IMR-90 (cell line): ENCODE results near the gene FMOD. TPM values are rescaled to one million over a fixed set of nuclear protein-coding genes. Genes with fewer than 3 reads are reported as not detected.

Experiments
- ATAC-seq: fragments of 200-7000 bp; cut with Tn5 transposase; 2 replicates; pipeline ENCODE4 v1.9.1; 2020; ENCODE audit warnings: low read depth, mild to moderate bottlenecking, moderate library complexity
- BruUV-seq: library from RNA; stranded (reverse); fragments of 400-500 nt; replicated peaks from 2 replicates; lab custom pipeline; 2021; lab: Mats Ljungman, UMichigan
- CTCF ChIA-PET: fragments of 300-600 bp; formaldehyde crosslinking; extraction: SDS; loops from one replicate; lab custom pipeline; 2021; ENCODE audit warnings: antibody characterized with exemption; lab: Yijun Ruan, JAX
- POLR2A ChIA-PET: fragments of 300-600 bp; sonication (Branson Sonifier 250); formaldehyde crosslinking; loops from one replicate; lab custom pipeline; 2022; ENCODE audit warnings: antibody characterized with exemption; ENCODE audit not compliant: unreplicated experiment; lab: Charles Lee
- DNase-seq: peaks from one replicate; pipeline ENCODE4 v3.0.0; 2013
- H2AFZ ChIP-seq: replicated peaks from 2 replicates; pipeline ENCODE3; 2013; ENCODE audit warnings: low read length, mild to moderate bottlenecking; ENCODE audit not compliant: poor library complexity
- H2AK5ac ChIP-seq: 2 replicates; pipeline ENCODE4 v1.6.1; 2013; ENCODE audit warnings: low read depth, low read length, inconsistent platforms
- H2AK9ac ChIP-seq: replicated peaks from 2 replicates; pipeline ENCODE3; 2013; ENCODE audit warnings: mild to moderate bottlenecking, low read depth, low read length, moderate library complexity; ENCODE audit not compliant: poor library complexity
- H2BK120ac ChIP-seq: 2 replicates; pipeline ENCODE4 v1.6.1; 2013; ENCODE audit warnings: low read depth, low read length, inconsistent platforms
- H2BK15ac ChIP-seq: 3 replicates; pipeline ENCODE4 v1.6.1; 2013; ENCODE audit warnings: low read depth, low read length, inconsistent platforms
- H2BK20ac ChIP-seq: 2 replicates; pipeline ENCODE4 v1.6.1; 2013; ENCODE audit warnings: low read depth, mild to moderate bottlenecking, inconsistent platforms, low read length, moderate library complexity
- H2BK5ac ChIP-seq: 2 replicates; pipeline ENCODE4 v1.6.1; 2013; ENCODE audit warnings: mild to moderate bottlenecking, low read depth, low read length, inconsistent platforms; ENCODE audit not compliant: poor library complexity, severe bottlenecking
- H3K14ac ChIP-seq: replicated peaks from 2 replicates; pipeline ENCODE4 v1.6.1; 2013; ENCODE audit warnings: low read depth, low read length, inconsistent platforms
- H3K18ac ChIP-seq: 2 replicates; pipeline ENCODE4 v1.6.1; 2013; ENCODE audit warnings: low read depth, low read length, control low read depth
- H3K23ac ChIP-seq: 2 replicates; pipeline ENCODE4 v1.6.1; 2013; ENCODE audit warnings: low read depth, low read length, inconsistent platforms
- H3K27ac ChIP-seq: 2 replicates; pipeline ENCODE4 v1.5.1; 2013; ENCODE audit warnings: mild to moderate bottlenecking, control low read depth, low read length; ENCODE audit not compliant: insufficient read depth
- H3K27me3 ChIP-seq: 2 replicates; pipeline ENCODE4 v1.6.1; 2013; ENCODE audit warnings: low read length; ENCODE audit not compliant: control insufficient read depth, insufficient read depth
- H3K36me3 ChIP-seq: 2 replicates; pipeline ENCODE4 v1.6.1; 2013; ENCODE audit warnings: low read length, mixed read lengths; ENCODE audit not compliant: control insufficient read depth, insufficient read depth
- H3K4ac ChIP-seq: 2 replicates; pipeline ENCODE4 v1.6.1; 2013; ENCODE audit warnings: low read depth, low read length, inconsistent platforms
- H3K4me1 ChIP-seq: 2 replicates; pipeline ENCODE4 v1.6.1; 2013; ENCODE audit warnings: low read length, mixed read lengths; ENCODE audit not compliant: control insufficient read depth, insufficient read depth
- H3K4me2 ChIP-seq: 2 replicates; pipeline ENCODE4 v1.6.1; 2013; ENCODE audit warnings: low read depth, mild to moderate bottlenecking, control low read depth, low read length, moderate library complexity
- H3K4me3 ChIP-seq: 2 replicates; pipeline ENCODE4 v1.5.1; 2013; ENCODE audit warnings: low read depth, mild to moderate bottlenecking, control low read depth, low read length, moderate library complexity; ENCODE audit not compliant: insufficient read depth
- H3K56ac ChIP-seq: 2 replicates; pipeline ENCODE4 v1.6.1; 2013; ENCODE audit warnings: low read length, inconsistent platforms; ENCODE audit not compliant: insufficient read depth; ENCODE audit errors: extremely low read depth
- H3K79me1 ChIP-seq, 2 experiments: 2 replicates each; pipeline ENCODE4 v1.6.1; 2013; ENCODE audit warnings: low read length in 2 of 2, inconsistent platforms in 1 of 2, low read depth in 1 of 2
- H3K9ac ChIP-seq: 2 replicates; pipeline ENCODE4 v1.6.1; 2013; ENCODE audit warnings: low read depth, low read length, control low read depth
- H3K9me1 ChIP-seq: 2 replicates; pipeline ENCODE4 v1.6.1; 2013; ENCODE audit warnings: low read length, inconsistent platforms; ENCODE audit not compliant: insufficient read depth
- H3K9me3 ChIP-seq: 2 replicates; pipeline ENCODE4 v1.6.1; 2013; ENCODE audit warnings: low read length; ENCODE audit not compliant: control insufficient read depth, insufficient read depth
- H4K20me1 ChIP-seq: 2 replicates; pipeline ENCODE4 v1.6.1; 2013; ENCODE audit warnings: low read length, inconsistent platforms; ENCODE audit not compliant: insufficient read depth
- H4K5ac ChIP-seq: 2 replicates; pipeline ENCODE4 v1.6.1; 2013; ENCODE audit warnings: mild to moderate bottlenecking, low read depth, low read length, control low read depth
- H4K8ac ChIP-seq, 2 experiments: 2 replicates each; pipeline ENCODE4 v1.6.1; 2013; ENCODE audit warnings: low read depth in 2 of 2, low read length in 2 of 2, control low read depth in 1 of 2, inconsistent platforms in 1 of 2
- H4K91ac ChIP-seq: 2 replicates; pipeline ENCODE4 v1.6.1; 2013; ENCODE audit warnings: low read depth, low read length, inconsistent platforms; ENCODE audit not compliant: insufficient read depth
- BHLHE40 ChIP-seq: fragments of 150-350 bp; IDR thresholded peaks from 2 replicates; pipeline ENCODE4 v1.6.1; 2016; ENCODE audit warnings: mild to moderate bottlenecking, low read depth, low read length
- CHD1 ChIP-seq: IDR thresholded peaks from 2 replicates; pipeline ENCODE4 v1.6.1; 2012; ENCODE audit warnings: low read depth, low read length, improper control_type of control experiment
- MAFK ChIP-seq: IDR thresholded peaks from 2 replicates; pipeline ENCODE4 v1.6.1; 2012; ENCODE audit warnings: low read depth, low read length, improper control_type of control experiment
- NFE2L2 ChIP-seq: fragments of 150-350 bp; IDR thresholded peaks from 2 replicates; pipeline ENCODE4 v1.6.1; 2016; ENCODE audit warnings: low read depth, mild to moderate bottlenecking, low read length
- POLR2A ChIP-seq: IDR thresholded peaks from 2 replicates; pipeline ENCODE4 v1.6.1; 2012; ENCODE audit warnings: mild to moderate bottlenecking, low read depth, low read length
- RAD21 ChIP-seq: IDR thresholded peaks from 2 replicates; pipeline ENCODE4 v1.6.1; 2012; ENCODE audit warnings: low read length, improper control_type of control experiment
- RCOR1 ChIP-seq: IDR thresholded peaks from 2 replicates; pipeline ENCODE4 v1.6.1; 2012; ENCODE audit warnings: mild to moderate bottlenecking, low read length, improper control_type of control experiment; ENCODE audit not compliant: insufficient replicate concordance
- RFX5 ChIP-seq: IDR thresholded peaks from 2 replicates; pipeline ENCODE4 v1.8.0; 2012; ENCODE audit warnings: low read depth, mild to moderate bottlenecking, low read length, moderate library complexity
- SMC3 ChIP-seq: fragments of 150-350 bp; IDR thresholded peaks from 2 replicates; pipeline ENCODE4 v1.6.1; 2016; ENCODE audit warnings: low read depth, mild to moderate bottlenecking, antibody characterized with exemption, low read length, moderate library complexity
- WGBS, 2 experiments: methylation state at CpG; one replicate each; pipeline versions ENCODE4 v1.1.5 to v1.1.7; 2013; ENCODE audit warnings: missing lambda C conversion rate in 2 of 2; ENCODE audit not compliant: insufficient read length in 1 of 2; ENCODE audit errors: extremely low coverage in 2 of 2; 5-methylcytosine and 5-hydroxymethylcytosine counted together
- dilution Hi-C: fragments of 300-500 bp; cut with HindIII; formaldehyde crosslinking; loops from one replicate; pipeline ENCODE4 v1.14.3; 2018; ENCODE audit warnings: low sequenced_read_pairs; ENCODE audit not compliant: unreplicated experiment
- in situ Hi-C: fragments of 300-500 bp; cut with MboI; formaldehyde crosslinking; loops from 3 replicates; pipeline ENCODE4 v1.14.3; 2019; ENCODE audit warnings: low sequenced_read_pairs, inconsistent platforms, mixed read lengths
- intact Hi-C: fragments of 100-400 bp; cut with micrococcal nuclease; formaldehyde crosslinking; loops from 2 replicates; pipeline ENCODE4 v1.10.0; 2022
- polyA plus RNA-seq, 3 experiments: library from polyadenylated mRNA; depleted of rRNA; stranded (reverse); fragments of >200 nt; gene quantifications; 2 replicates each; pipeline ENCODE4 v1.2.3, GENCODE V29; 2012; ENCODE audit warnings: low replicate concordance in 1 of 3
- total RNA-seq: library from RNA; depleted of rRNA; stranded (reverse); fragments of >200 nt; gene quantifications from 2 replicates; pipeline ENCODE4 v1.2.3, GENCODE V29; 2012
- TF ChIP-seq, protein P1 (sequence below): conservative IDR thresholded peaks from 2 replicates; pipeline ENCODE4 v1.5.1; 2012; ENCODE audit warnings: mild to moderate bottlenecking, low read depth, low read length, improper control_type of control experiment

FMOD gene
- total and polyA plus RNA-seq, 2 of the 4 experiments (the other 2 are of a cell fraction) = 0.18 to 2.7 TPM

DNA sequence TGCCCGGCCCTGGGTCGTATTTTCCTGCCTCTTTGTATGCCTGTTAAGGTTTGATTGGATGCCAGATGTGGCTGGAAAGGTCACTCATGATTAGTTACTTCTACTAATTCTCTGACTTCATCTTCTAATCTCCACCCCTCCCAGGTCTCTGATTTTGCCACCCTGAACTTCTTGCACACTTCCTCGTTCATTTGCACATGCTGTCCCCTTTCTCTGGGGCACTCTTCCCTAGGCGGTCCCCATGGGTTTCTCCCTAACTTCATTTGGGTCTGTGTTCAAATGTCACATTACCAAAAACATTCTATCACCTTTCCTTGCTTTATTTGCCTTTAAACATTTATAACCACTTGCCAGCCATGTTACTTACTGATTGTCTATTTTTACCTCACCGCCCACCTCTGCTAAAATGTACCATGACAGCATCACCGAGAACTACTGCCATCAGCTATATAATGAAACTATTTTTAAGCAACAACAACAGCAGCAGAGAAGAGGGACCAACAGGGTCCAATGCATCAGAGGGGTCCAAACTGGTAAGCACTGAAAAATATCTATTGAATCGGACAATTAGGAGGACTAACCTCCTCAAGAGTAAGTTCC, 45.8 kb upstream of the FMOD start:
- no TSS peak for BruUV-seq
- Histone ChIP-seq H3K56ac (no peak overlapping the region), H3K23ac (no peak overlapping the region), H2BK15ac (no peak overlapping the region), H3K4ac (no peak overlapping the region), H4K8ac (no peak overlapping the region), H3K4me3 (no peak overlapping the region), H2AK9ac (no peak overlapping the region), H2BK120ac (no peak overlapping the region), H2BK5ac (no peak overlapping the region), H3K79me1 (no peaks in the 10 kb centered on the region), H4K20me1 (no peaks in the 10 kb centered on the region), H3K9me3 (no peaks in the 10 kb centered on the region), H2AK5ac (no peak overlapping the region), H3K27ac (no peak overlapping the region), H3K9me1 (peaks cover 8% of the 10 kb centered on the region), H3K4me2 (no peak overlapping the region), H3K27me3 (peaks cover 1% of the 10 kb centered on the region; the same call in 1 of the 2 replicates), H3K36me3 (no peaks in the 10 kb centered on the region), H3K4me1 (peaks cover 5% of the 10 kb centered on the region; the same call in 1 of the 2 replicates), H3K9ac (no peak overlapping the region), H4K91ac (no peak overlapping the region), H2BK20ac (no peak overlapping the region), H4K5ac (no peak overlapping the region), H2AFZ (no peak overlapping the region), H3K18ac (no peak overlapping the region), H3K14ac (no peak overlapping the region)
- in situ Hi-C loops = no loop called here
- ChIA-PET POLR2A (no interaction called here), CTCF (no interaction called here)
- dilution Hi-C loops = no loop called here
- DNase-seq (no peak), ATAC-seq (no peak)
- intact Hi-C loops = no loop called here
- 92% methylated on average over 2 of the region's 7 CpGs; no CpG with 5 or more reads in 1 of the 2 experiments for WGBS, 2 experiments
- no peak for TF ChIP-seq RCOR1
- no peak for TF ChIP-seq SMC3
- no peak for TF ChIP-seq MAFK
- no peak for TF ChIP-seq RAD21
- TF ChIP-seq POLR2A = no peak
- TF ChIP-seq NFE2L2 = no peak
- TF ChIP-seq RFX5 = no peak
- TF ChIP-seq, protein P1, sequence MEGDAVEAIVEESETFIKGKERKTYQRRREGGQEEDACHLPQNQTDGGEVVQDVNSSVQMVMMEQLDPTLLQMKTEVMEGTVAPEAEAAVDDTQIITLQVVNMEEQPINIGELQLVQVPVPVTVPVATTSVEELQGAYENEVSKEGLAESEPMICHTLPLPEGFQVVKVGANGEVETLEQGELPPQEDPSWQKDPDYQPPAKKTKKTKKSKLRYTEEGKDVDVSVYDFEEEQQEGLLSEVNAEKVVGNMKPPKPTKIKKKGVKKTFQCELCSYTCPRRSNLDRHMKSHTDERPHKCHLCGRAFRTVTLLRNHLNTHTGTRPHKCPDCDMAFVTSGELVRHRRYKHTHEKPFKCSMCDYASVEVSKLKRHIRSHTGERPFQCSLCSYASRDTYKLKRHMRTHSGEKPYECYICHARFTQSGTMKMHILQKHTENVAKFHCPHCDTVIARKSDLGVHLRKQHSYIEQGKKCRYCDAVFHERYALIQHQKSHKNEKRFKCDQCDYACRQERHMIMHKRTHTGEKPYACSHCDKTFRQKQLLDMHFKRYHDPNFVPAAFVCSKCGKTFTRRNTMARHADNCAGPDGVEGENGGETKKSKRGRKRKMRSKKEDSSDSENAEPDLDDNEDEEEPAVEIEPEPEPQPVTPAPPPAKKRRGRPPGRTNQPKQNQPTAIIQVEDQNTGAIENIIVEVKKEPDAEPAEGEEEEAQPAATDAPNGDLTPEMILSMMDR = no peak
- no peak for TF ChIP-seq CHD1
- TF ChIP-seq BHLHE40 = no peak
